ENCODE measurements around the gene SPTBN2.

DNA sequence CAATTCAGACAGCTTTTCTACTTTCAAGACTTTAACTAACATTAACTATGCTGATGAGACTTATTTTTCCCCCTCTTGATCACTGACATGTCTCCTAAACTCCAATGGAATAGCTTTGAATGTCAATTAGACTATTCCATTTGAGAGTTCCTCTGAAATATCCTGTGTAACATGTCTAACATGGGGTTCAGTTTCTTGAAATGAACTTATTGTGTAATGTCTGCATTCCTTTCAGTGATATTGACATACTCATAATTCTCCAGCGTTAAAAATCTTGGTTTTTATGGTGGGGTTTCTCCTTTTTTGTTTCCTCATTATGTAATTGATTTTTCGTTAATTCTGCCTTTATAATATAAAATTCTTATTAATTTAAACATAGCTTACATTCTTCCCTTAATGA, 37.7 kb upstream of the SPTBN2 start:
- TF ChIP-seq, protein P1, sequence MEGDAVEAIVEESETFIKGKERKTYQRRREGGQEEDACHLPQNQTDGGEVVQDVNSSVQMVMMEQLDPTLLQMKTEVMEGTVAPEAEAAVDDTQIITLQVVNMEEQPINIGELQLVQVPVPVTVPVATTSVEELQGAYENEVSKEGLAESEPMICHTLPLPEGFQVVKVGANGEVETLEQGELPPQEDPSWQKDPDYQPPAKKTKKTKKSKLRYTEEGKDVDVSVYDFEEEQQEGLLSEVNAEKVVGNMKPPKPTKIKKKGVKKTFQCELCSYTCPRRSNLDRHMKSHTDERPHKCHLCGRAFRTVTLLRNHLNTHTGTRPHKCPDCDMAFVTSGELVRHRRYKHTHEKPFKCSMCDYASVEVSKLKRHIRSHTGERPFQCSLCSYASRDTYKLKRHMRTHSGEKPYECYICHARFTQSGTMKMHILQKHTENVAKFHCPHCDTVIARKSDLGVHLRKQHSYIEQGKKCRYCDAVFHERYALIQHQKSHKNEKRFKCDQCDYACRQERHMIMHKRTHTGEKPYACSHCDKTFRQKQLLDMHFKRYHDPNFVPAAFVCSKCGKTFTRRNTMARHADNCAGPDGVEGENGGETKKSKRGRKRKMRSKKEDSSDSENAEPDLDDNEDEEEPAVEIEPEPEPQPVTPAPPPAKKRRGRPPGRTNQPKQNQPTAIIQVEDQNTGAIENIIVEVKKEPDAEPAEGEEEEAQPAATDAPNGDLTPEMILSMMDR (IDR thresholded peaks at IDR 0.05) = no peak
- no peak for TF ChIP-seq POLR2A (IDR thresholded peaks at IDR 0.05)

Data from Peyer's patch (tissue), 4 donors.